ENCODE data around the gene ARHGAP6.
"Not testable (repeated sequence)": the region's sequence is repeated elsewhere in the genome, so short reads cannot be mapped to it uniquely, and the experiment has no call there.

Gene ARHGAP6

GRCh38 chrX:11578301-11578700, 87.4 kb downstream of the ARHGAP6 start:
- not testable (repeated sequence) for DNase-seq (ENCODE audit: low read depth)

DNA sequence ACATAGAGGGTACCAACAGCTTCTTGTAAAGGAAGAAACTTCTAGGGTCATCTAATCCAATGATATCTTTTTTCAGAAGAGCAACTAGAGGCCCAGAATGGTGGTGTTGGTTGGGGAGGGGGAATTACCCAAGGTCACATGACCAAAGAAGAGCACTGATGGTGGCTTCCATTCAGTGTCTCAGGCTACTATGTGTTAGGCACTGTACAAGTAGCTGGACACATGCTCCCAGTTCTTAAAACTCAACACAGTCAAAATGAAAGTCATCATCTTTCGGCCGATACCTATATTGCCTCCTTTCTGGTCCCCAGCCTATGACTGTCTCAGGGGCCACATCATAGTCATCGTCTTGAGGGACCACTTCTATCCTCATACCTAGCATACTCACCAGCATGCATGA, 88.1 kb downstream of the ARHGAP6 start:
- no peak for DNase-seq (ENCODE audit: low read depth)

GRCh38 chrX:11575332-11575731, 90.4 kb downstream of the ARHGAP6 start:
- DNase-seq (ENCODE audit: low read depth) = no peak

- no peak for DNase-seq (ENCODE audit: low read depth)
These were observed 98.0 kb downstream of the ARHGAP6 start for GRCh38 chrX:11567528-11568220.

DNA sequence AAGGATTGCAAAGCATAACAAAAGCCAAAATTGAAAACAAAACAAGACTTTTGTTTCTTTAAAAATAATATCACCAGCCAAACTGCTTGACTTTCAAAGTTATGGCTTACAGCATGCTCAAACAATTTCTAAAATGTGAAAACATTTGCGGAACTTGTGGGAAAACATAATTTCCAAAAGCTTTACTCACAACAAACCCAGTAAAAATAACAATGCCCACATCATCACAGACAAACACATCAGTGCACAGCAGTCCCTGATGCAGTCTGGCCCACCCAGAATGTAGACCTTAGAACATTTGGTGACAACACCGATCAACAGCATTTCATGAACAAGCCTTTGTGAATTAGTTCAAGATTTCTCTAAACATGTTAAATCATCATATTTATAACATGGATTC, 98.9 kb downstream of the ARHGAP6 start:
- DNase-seq (ENCODE audit: low read depth) = no peak

GRCh38 chrX:11566173-11566572, 99.5 kb downstream of the ARHGAP6 start:
- no peak for DNase-seq (ENCODE audit: low read depth)

DNA sequence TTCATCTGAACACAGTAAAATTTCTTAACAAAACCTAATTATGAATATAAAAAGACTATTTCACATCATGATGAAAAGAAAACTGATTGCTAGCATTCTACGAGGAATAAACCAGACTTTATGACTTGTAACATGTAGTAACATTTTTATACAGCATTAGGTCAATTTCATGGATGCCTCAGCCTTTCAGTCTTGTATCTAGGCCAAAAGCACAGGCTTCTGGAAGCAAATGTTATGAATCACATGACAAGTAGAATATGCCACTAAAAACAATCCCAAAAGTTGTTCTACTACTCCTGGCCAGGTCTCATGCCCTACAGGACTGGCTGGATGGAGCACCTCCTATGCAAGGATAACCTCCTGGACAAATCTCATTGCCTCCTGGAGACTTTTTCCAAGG, 101.2 kb downstream of the ARHGAP6 start:
- no peak for DNase-seq (ENCODE audit: low read depth)

DNA sequence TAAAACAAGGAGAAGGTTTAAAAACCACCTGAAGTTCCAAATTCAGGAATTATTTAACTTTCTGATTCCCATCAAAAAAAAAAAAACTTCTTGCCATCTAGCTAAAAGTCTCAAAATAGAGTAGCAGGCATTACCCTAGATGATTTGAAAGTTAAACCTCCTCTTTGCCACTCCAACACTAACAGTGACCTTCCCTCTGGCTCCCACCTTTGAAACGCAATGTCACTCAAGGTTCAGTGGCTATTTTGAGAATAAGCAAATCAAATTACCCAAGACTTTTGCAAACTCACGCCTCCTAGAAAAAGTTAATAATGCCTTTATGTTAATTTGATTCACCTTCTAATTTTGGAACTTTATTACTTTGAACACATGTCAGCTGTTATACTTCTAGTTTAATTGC, 103.2 kb downstream of the ARHGAP6 start:
- no peak for DNase-seq (ENCODE audit: low read depth)

DNA sequence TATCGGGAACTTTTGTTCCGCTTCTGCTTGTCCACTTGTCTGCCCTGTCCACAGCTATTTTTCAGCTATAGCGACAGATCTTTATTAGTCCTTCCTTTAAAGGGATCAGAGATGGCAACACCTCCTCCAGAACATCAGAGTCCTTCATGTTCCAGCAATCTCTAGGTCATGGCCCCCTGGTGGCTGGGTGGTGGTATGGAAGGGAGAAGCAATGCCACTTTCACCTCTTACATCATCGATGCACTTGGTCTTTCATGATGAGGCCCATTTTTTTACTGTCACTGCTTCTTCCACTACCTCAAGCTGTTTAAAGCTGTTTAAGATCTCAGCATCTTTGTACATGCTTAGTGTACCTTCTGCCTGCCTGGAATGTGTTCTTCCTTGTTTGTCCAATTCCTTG, 106.7 kb downstream of the ARHGAP6 start:
- DNase-seq (ENCODE audit: low read depth) = no peak

GRCh38 chrX:11557120-11557519, 108.6 kb downstream of the ARHGAP6 start:
- DNase-seq (ENCODE audit: low read depth) = no peak

DNA sequence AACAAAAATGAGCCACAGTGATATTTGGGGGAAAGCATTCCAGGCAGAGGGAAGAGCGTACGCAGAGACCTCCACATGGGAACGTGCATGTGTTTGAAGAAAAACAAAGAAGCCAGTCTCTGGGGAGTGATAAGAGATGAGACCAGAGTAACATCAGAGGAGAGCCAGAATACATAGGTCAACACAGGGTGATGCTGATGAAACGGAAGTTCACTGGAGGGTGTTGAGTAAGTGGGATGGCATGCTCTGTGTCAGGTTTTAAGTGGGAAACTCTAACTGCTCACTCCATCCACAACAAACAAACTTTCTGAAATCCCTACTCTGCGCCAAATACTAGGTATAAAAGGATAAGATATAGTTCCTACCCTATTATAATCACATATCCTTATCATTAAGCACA, 110.0 kb downstream of the ARHGAP6 start:
- no peak for DNase-seq (ENCODE audit: low read depth)

DNA sequence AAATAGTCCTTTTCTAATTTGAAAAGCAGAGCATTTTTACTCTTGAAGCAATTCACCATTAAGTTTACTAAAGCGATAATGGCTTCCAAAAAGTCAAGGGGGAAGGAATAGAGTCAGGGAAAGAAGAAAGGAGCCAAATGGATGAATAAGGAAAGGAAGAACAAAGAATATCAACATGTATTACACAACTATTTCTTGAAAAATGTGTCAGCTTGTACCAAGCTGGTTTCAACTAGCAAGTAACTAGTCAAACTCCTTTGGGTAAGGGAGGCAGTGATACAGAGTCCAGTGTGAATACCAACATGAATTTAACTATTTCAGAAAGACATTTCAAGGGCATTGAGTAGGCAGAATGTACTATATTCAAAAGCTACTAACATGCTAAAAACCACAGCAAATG, 112.1 kb downstream of the ARHGAP6 start:
- DNase-seq (ENCODE audit: low read depth) = no peak

DNA sequence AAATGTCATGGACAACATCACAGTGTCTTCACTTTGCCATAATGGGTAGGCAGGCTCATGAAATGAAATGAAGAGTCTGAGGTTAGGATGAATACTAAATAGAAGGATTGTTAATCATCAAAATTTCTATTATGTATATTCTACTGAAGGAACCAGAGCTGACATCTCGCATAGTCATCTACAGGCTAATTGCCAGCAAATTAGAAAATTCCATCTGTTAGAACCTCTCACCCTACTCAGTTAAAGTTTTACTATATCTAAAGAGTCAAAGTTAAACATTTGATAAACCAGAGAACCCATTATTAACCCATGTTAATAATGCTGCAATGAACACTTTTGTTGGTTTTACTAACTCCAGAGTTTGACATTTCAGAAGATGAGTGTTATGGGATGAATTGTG, 114.6 kb downstream of the ARHGAP6 start:
- no peak for DNase-seq (ENCODE audit: low read depth)

DNA sequence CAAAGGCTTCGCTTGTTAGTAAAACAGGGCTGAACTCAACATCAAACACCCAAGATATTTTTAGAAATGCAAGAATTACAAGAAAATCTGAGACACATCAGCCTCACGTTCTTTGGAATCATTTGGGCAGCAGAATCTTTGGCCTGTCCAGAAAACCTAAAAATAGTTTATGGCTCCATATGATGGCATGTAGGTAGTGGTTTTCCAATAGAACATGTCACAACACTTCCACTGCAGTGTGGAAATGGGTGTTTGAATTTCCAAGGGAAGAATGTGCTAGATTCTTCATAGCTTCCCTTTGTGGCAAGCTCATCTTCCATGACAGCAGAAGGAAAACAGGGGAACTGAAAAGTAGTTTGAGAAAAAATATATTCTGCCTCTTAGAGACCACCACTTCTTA, 118.8 kb downstream of the ARHGAP6 start:
- no peak for DNase-seq (ENCODE audit: low read depth)

DNA sequence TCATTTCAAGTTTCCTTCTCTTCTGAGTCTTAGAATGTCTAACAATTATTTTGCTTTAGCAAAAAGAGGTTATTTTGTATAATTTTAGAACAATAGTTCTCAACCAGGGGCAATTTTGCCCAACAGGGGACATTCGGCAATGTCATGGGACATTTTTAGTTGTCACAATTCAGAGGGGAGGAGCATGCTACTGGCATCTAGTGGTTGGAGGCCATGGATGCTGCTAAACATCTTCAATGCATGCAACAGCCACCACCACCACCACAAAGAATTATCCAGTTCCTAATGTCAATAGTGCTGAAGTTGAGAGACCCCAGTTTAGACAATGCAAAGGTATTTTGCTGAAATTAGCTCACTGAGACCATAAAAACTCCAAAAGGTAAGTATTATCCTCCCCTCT, 122.5 kb downstream of the ARHGAP6 start:
- DNase-seq (ENCODE audit: low read depth) = no peak

GRCh38 chrX:11541510-11541909, 124.2 kb downstream of the ARHGAP6 start:
- no peak for DNase-seq (ENCODE audit: low read depth)

- DNase-seq (ENCODE audit: low read depth) = no peak
These were observed 125.0 kb downstream of the ARHGAP6 start for GRCh38 chrX:11540532-11541377.

DNA sequence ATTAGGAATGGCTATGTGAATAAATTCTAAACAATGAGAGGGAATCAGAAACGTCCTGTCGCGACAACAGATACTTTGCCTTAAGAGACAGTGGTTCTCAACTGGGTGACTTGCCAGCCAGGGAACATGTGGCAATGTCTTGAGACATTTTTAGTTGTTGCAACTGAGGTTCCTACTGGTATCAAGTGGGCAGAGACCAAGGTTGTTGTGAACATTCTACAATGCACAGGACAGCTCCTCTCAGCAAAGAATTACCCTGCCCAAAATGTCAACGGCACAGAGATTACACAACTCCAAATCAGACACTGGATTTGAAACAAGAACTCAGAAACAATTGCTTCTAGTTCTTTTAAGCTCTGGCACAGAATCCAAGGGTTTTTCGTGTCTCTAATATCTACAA, 128.6 kb downstream of the ARHGAP6 start:
- DNase-seq (ENCODE audit: low read depth) = no peak

DNA sequence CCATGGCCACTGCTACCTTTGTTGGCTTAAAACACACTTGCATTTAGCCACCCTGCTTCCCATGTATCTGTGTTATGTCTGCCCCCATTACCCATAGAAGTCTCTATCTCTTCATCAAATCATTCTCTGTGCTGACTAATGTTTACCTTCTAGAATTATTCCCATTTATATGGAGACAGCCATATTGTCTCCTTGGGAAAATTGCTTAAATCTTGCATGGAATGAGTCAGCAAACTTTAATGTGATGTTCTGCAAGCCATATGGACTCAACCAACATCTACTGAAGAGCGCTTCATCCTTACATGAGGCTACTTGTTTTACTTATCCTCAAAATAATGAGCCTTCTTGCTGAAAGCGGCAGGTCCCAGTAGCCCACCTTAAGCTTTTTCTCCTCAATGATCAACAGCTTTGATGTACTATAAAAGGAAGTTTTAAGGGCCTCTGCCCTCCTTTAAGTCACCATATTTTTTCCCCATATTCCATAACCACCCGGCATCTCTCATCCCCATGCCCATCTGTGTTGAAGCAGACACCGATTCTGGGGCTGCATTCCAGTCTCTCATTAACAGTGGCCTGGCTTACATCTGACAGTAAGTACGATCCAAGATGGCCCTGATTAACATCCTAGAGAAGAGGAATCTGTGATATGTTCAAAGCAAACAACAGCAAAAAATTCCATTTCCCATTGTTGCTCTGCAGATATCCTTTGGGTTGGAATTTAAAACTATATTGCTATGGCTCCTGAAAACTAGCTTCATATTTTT, 130.4 kb downstream of the ARHGAP6 start:
- DNase-seq (ENCODE audit: low read depth) = no peak

GRCh38 chrX:11533199-11533651, 132.5 kb downstream of the ARHGAP6 start:
- no peak for DNase-seq (ENCODE audit: low read depth)

DNA sequence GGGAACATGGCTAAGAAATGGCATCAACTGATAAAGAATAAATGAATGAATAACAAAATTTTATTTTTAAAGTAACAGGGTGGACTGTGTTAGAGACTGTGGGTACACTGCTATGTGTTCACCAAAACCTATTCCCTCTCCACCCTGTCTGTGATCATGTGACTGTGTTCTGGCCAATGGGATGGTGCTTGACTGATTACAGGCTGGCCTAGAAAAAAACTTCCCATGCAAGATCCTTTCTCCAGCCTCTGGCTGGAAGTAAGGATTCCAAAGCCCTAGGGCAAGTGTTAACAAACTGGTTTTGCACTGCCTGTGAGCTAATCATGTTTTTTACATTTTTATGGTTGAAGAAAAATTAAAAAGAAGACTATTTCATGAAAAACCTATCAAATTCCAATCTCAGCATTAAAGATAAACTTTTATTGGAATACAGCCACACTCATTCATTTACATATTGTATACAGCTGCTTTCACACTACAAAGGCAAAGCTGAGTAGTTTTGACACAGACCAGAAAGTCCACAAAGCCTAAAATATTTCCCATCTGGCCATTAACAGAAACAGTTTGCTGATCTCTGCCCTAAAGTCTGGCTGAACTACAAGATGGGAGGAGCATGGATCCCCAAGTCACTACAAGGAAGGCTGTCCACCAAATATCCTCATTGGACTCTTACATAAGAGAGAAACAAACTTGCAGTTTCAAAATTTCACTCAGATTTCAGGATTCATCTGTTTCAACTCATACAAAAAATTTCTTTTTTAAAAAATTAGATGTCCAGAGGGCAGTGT, 133.2 kb downstream of the ARHGAP6 start:
- DNase-seq (ENCODE audit: low read depth) = no peak

GRCh38 chrX:11531226-11531625, 134.5 kb downstream of the ARHGAP6 start:
- DNase-seq (ENCODE audit: low read depth) = no peak

Measured in stimulated activated CD8-positive, alpha-beta memory T cell treated with anti-CD3 and anti-CD28 coated beads, Interleukin-15, amount 100 ng/mL, for 24 hours (primary cell).